SHP77 treated with DMSO at 0.1 percent for 48 hours (cell line): ENCODE results near the gene GALK1.

Experiments
- DNase-seq: peaks from one replicate; lab custom pipeline; 2025; lab: John Stamatoyannopoulos, UW

The GALK1 gene

DNA sequence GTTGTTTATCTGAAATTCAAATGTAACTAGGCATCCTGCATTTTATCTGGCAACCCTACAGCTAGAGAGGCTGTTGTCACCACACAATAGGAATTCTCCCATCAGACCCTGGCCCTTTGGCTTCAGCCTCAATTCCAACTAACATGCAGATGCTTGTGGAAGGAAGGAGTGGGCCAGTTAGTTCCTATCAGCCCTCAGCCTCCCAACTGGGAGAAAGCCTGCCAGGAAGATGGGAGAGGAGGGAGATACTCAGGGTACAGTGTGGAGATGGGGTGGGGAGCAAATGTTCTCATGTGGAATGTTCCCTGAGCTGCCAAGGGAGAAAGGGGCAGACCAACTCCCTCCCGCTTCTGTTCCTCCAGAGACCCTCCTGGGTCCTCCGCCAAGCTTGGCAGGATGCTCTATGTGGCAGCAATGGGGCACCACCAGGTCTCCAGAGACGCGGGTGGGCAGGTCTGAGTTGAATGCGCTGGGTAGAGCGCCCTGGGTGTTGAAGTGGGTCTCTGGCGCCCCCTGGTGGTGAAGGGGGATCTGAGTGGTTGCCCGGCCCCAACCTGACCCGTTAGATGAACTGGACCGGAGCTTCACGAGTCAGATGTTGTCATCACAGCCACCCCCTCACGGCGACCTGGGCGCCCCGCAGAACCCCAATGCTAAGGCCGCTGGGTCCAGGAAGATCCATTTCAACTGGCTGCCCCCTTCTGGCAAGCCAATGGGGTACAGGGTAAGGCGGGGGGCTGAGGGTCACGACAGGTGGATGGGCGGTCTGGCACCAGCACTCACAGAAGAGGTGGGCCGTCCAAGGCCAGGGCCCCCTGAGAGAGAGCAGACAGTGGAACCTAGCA, 15.2 kb downstream of the GALK1 start:
- peak; percentile 35 for DNase-seq

DNA sequence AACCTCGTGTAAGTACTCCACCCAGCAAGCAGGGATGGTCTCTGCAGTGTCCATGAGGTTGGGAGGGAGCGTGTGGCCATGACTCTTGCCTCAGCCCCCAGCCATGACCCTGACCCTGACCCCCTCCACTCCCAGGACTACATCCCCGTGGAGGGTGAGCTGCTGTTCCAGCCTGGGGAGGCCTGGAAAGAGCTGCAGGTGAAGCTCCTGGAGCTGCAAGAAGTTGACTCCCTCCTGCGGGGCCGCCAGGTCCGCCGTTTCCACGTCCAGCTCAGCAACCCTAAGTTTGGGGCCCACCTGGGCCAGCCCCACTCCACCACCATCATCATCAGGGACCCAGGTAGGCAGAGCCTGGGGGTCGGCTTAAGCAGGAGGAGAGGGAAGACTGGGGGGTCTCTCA, 16.3 kb downstream of the GALK1 start:
- DNase-seq: no peak

DNA sequence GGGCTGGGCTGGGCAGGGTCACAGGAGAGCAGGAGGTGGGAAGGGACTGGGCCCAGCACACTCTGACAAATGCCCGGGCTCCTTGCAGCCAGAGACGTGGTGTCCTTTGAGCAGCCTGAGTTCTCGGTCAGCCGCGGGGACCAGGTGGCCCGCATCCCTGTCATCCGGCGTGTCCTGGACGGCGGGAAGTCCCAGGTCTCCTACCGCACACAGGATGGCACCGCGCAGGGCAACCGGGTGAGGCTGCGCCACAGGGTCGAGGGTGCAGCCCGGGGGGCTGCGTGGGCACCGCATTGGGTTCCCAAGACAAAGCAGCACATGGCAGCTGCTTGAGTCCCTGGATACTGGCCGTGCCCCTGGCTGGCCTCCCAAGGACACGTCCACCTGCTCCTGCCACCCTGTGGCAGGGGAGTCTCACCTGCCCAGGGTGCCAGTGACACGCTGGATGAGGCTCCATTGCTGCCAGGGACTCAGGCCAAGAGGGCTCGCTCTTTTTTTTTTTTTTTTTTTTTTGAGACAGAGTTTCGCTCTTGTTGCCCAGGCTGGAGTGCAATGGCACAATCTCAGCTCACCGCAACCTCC, 21.3 kb downstream of the GALK1 start:
- DNase-seq: no peak

DNA sequence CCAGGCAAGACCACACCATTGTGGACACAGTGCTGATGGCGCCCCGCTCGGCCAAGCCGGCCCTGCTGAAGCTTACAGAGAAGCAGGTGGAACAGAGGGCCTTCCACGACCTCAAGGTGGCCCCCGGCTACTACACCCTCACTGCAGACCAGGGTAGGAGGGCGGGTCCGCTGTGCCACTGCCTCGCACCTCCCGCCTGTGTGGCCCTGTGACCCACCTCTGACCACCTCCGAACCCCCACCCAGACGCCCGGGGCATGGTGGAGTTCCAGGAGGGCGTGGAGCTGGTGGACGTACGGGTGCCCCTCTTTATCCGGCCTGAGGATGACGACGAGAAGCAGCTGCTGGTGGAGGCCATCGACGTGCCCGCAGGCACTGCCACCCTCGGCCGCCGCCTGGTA, 22.7 kb downstream of the GALK1 start:
- no peak for DNase-seq

DNA sequence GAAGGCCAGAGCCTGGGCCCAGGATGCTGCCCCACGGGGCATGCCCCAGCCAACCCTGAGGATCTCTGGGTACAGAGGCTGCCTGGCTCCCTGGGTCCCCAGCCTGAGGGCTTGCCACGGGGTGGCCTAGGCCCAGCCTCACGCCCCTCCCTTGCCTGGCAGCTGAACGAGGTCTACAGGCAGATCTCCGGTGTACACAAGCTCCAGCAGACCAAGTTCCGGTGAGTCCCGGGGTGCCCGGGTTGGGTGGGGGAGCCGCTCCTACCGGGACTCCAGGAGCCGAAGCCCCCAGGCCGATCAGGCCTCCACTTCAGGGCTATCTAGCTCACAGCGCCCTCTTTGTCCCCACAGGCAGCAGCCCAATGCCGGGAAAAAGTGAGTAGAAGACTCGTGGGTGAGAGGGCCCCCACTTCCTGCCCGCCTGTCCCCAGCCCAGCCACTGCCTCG, 24.3 kb downstream of the GALK1 start:
- no peak for DNase-seq

DNA sequence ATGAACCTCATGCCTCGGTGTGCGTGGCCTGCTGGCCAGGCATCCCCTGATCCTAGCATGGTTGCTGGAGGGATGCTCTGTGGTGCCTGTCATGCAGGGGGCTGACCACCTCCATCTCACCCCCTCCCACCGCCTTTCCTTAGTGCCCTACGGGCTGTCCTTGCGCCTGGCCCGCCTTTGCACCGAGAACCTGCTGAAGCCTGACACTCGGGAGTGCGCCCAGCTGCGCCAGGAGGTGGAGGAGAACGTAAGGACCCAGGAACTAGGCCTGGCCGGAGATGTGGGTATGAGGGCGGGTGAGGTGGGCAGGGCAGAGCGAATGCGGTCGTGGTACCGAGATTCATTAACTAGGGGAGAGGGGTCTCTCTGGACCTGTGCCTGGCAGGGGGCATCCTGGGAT, 24.8 kb downstream of the GALK1 start:
- DNase-seq: no peak

DNA sequence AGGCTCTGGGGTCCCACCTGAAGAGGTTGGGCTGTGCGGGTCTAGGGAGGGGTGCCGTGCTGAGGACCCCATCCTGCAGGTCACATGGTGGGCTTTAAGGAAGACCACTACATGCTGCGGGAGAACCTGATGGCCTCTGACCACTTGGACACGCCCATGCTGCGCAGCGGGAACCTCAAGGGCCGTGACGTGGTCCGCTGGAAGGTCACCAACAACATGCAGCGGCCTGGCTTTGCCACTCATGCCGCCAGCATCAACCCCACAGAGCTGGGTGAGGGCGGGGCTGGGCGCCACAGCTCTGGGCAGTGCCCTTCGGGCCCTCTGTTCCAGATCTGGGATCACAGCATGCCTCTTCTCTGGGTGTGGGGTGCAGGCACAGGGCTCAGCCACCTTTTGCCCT, 25.2 kb downstream of the GALK1 start:
- no peak for DNase-seq

DNA sequence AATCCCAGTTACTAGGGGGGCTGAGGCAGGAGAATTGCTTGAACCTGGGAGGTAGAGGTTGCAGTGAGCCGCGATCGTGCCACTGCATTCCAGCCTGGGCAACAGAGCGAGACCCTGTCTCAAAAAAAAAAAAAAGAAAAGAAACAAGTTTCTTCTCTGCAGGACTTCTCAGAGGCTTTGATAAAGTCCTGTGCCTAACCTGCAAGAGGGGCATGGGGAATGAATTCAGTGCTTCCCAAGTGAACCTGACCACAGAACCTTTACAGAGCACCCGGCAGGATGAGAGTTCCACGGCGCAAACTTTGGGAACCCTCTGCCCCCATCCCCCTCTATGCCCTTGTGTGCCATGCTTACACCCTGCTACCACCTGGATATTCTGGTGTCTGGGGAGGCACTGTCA, 25.8 kb downstream of the GALK1 start:
- DNase-seq: no peak

DNA sequence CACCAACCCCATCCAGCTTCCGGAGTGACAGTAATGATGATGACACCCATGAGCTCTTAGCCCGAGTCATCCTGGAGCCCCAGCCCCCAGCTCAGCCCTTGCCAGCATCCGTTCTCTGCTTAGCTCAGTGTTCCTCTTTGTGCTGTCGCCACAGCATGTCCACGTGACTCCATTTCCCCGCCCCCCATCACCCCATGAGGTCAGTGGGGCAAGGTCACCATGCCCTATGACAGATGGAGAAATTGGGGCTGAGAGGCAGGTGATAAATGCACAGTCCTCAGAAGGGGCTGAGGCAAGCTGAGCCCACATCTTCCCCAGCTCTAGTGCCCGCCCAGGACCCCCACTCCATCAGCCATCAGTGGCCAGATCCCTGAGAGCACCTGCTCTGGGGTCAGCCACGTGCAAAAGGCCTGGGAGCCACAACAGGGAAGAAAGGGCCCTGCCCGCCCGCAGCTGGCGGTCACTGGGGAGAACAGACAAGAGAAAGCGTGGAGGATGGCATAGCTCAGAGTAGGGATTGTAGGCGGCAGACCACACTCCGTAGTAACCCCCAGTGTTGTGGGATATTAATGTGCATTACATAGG, 26.7 kb downstream of the GALK1 start:
- no peak for DNase-seq

DNA sequence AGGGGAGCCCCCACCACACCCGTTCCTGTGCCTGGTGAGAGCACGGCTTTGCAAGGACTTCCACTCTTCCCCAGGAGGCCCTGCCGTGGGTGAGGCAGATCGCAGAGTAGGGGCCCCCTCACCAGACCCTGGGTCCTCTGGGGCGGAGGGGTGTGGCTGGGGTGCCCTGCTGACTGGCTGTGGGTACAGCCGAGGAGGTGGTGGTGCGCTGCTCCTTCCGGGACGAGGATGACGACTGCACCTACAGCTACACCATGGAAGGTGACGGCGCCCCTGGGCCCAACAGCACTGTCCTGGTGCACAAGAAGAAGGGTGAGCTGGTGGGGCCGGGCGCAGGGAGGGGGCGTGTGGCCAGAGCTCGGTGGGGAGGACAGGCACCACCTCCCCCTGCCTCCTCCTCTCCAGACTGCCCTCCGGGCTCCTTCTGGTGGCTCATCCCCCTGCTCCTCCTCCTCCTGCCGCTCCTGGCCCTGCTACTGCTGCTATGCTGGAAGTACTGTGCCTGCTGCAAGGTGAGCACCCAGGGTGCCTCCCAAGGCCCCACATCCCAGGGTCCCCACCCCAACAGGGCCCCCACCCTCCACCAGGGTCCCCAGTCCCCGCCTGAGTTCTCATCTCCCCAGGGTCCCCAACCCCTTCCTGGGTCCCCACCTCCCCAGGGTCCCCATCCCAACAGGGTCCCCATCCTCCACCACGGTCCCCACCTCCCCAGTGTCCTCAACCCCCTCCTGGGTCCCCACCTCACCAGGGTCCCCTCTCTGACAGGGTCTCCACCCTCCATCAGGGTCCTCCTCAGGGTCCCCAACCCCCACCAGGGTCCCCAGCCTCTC, 27.6 kb downstream of the GALK1 start:
- DNase-seq: no peak

DNA sequence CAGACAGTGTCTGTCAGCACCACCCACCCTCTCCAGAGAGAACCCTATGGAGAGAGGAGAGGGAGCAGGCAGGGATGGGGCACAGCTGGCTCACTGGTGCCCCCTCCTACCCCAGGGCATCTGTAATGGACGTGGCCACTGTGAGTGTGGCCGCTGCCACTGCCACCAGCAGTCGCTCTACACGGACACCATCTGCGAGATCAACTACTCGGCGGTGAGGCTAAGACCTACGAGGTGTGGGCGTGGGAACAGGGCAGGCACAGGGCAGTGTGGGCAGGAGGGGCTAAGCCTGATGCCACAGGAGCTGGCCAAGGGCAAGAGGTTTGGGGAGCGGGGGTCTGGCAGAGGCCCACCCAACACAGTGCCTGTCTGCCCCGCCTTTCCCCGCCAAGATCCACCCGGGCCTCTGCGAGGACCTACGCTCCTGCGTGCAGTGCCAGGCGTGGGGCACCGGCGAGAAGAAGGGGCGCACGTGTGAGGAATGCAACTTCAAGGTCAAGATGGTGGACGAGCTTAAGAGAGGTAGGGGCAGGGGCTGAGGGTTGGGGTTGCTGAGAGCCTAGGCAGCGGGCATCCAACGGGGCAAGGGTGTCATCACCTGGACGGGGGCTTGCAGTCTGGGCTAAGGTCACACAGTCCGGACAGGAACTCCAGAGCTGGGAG, 28.7 kb downstream of the GALK1 start:
- DNase-seq: no peak

DNA sequence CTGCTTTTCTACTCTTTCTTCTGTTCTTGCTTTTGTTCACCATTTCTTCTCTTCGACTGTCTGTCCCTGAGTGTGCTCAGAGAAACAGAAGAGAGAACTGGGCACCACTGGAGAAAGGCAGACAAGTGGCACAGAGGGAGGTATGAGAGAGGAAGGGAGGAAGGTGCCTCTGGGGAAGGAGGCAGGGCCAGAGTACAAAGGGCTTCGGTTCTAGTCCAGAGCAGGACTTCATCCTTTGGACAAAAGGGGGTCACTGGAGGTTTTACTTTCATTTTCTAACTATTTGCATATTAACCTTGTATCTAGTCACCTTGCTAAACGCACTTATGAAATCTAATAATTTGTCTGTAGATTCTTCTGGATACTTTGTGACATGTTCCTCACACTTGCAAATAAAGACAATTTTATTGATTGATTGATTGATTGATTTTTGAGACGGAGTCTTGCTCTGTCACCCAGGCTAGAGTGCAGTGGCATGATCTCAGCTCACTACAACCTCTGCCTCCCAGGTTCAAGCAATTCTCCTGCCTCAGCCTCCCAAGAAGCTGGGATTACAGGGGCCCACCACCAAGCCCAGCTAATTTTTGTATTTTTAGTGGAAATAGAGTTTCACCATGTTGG, 30.2 kb downstream of the GALK1 start:
- DNase-seq: no peak

DNA sequence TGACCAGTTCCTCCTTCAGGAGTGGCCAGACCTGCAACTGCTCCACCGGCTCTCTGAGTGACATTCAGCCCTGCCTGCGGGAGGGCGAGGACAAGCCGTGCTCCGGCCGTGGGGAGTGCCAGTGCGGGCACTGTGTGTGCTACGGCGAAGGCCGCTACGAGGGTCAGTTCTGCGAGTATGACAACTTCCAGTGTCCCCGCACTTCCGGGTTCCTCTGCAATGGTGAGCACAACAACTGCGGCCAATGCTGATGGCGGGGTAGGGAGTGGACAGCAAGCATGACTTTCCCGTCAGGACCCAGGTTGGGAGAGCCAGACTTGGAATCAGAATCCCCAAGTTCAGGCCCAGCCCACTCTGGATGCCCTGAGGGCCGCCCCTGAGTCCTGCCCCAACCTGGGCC, 31.5 kb downstream of the GALK1 start:
- no peak for DNase-seq

DNA sequence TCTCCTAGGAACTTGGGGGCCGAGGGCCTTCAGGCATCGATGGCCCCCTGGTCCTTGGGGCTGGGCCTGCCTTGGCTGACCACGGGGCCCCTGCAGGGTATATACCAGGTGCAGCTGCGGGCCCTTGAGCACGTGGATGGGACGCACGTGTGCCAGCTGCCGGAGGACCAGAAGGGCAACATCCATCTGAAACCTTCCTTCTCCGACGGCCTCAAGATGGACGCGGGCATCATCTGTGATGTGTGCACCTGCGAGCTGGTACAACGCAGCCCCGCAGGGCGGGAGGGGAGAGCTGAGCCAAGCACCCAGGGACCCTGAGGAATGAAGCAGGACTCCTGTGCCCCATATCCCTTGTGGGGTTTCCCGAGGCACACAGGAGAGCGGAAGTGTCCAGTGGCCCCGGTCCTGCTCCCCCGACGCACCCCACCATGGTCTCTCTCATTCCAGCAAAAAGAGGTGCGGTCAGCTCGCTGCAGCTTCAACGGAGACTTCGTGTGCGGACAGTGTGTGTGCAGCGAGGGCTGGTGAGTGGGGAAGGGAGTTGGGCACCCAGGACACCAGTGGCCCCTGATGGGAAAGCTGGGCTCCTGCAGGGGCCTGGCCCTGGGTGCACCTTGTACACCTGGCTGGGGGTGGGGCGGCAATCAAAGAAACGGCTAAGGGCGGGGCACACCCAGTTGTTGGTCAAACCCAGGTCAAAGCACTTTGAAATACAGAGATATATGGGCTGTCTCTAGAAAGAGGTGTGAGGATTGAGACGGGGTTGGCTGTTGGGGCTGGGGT, 33.1 kb downstream of the GALK1 start:
- DNase-seq: no peak

DNA sequence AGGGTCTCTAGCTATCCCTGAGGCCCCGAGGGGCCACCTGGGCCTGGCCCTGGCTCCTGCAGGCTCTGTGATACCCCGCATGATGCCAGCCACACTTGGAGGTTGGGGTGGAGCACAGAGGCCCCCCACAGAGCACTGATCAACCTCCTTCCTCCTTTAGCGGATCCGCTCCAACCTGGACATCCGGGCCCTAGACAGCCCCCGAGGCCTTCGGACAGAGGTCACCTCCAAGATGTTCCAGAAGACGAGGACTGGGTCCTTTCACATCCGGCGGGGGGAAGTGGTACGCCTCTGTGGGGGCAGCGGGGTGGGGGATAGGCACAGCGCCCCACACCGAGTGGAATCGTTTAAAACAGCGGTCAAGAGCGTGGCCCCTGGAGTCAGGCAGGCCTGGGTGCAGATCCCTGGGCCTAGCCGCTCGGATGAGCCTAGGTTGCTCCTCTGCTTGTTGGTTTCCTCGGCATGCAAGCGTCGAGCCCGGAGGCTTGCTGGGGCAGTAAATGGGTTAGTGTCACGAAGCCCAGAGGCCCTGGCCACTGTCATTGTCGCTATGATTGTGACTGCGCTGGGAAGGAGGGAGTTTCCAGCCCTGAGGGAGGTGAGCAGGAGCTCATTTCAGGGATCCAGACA, 33.8 kb downstream of the GALK1 start:
- DNase-seq: no peak

DNA sequence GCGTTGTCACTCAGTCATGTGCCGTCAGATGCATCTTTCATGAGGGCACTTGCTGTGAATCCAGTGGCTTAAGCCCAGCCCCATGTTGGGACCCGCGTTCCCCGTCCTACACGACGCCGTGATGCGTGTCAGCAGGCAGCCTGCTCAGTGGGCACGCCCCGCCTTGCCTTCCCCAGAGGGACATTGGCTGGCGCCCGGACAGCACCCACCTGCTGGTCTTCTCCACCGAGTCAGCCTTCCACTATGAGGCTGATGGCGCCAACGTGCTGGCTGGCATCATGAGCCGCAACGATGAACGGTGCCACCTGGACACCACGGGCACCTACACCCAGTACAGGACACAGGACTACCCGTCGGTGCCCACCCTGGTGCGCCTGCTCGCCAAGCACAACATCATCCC, 34.9 kb downstream of the GALK1 start:
- DNase-seq: no peak

DNA sequence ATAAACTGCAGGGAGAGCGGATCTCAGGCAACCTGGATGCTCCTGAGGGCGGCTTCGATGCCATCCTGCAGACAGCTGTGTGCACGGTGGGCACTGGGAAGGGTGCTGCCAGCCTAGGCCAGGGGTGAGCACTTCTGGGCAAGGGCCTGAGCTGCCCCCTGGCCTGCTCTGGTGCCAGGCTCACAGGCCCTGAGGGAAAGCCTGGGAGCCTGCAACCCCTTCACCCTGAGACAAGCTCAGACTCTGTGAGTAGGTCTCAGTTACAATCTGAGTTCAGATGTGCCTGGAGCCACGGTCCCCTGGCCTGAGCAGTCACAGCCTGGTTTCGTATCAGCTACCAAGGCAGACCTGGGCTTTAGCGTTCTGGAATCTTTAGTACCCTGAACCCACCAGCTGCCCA, 35.6 kb downstream of the GALK1 start:
- DNase-seq: no peak

DNA sequence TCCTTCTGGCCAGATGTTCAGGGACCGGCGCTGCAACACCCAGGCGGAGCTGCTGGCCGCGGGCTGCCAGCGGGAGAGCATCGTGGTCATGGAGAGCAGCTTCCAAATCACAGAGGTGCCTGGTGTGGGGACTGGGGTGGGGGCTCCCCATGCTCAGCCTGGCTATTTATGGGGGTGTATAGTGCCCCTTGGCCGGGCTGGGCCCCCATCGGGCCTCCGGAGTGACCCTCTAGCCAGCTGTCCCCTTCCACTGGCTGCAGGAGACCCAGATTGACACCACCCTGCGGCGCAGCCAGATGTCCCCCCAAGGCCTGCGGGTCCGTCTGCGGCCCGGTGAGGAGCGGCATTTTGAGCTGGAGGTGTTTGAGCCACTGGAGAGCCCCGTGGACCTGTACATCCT, 37.6 kb downstream of the GALK1 start:
- DNase-seq: no peak

DNA sequence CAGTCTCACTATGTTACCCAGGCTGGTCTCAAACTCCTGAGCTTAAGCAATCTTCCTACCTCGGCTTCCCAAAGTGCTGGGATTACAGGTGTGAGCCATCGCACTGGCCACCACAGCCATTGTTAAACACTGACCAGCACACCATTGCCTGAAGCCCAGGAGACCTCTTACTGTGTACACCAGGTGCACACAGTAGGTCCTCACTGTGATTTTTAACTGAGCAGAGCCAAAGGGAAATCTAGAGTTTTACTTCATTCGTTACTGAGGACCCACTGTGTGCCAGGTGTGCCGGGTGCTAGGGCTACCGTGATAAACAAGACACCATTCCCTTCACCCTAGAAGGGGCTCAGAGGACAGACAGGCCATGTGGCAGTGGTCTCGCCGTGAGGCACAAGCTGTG, 39.5 kb downstream of the GALK1 start:
- DNase-seq: no peak
